Fibroblast of lung (primary cell): ENCODE measurements around the gene NKAIN1. TPM values are rescaled to one million over a fixed set of nuclear protein-coding genes. Genes with fewer than 3 reads are reported as not detected.
A peak's percentile ranks its signal among the peaks of the same experiment; 100 is the strongest.

Experiments used
- DNase-seq, 2 donors: peaks; one replicate each; pipeline versions ENCODE4 v3.0.0 to v3.0.0-alpha.2; 2010; ENCODE audit warnings: low read depth in 2 of 2
- H2AFZ ChIP-seq: 2 replicates; pipeline ENCODE4 v1.5.1; 2012; ENCODE audit warnings: low read length, control low read depth, inconsistent platforms
- H3K27ac ChIP-seq: 2 replicates; pipeline ENCODE4 v1.5.1; 2011; ENCODE audit warnings: low read length, control low read depth; ENCODE audit not compliant: insufficient read depth
- H3K27me3 ChIP-seq: 2 replicates; pipeline ENCODE4 v1.5.1; 2011; ENCODE audit warnings: mild to moderate bottlenecking, low read length; ENCODE audit not compliant: control insufficient read depth, insufficient read depth
- H3K36me3 ChIP-seq: 2 replicates; pipeline ENCODE4 v1.5.1; 2011; ENCODE audit warnings: low read length; ENCODE audit not compliant: control insufficient read depth, insufficient read depth
- H3K4me1 ChIP-seq: 2 replicates; pipeline ENCODE4 v1.5.1; 2011; ENCODE audit warnings: low read length; ENCODE audit not compliant: control insufficient read depth, insufficient read depth; ENCODE audit errors: extremely low read depth
- H3K4me2 ChIP-seq: 2 replicates; pipeline ENCODE4 v1.5.1; 2011; ENCODE audit warnings: low read length, control low read depth; ENCODE audit not compliant: insufficient read depth; ENCODE audit errors: extremely low read depth
- H3K4me3 ChIP-seq, 4 experiments: fragments of 200-600 bp in 1 of 4; sonication (generic) in 1 of 4; replicated peaks in 1 of 4; 2 replicates each; pipeline ENCODE4 v1.5.1; 2011 to 2016; ENCODE audit warnings: low read length in 4 of 4, low read depth in 3 of 4, mild to moderate bottlenecking in 3 of 4, control low read depth in 2 of 4, inconsistent platforms in 1 of 4, mixed read lengths in 1 of 4; ENCODE audit not compliant: insufficient read depth in 1 of 4; ENCODE audit errors: control extremely low read depth in 1 of 4
- H3K79me2 ChIP-seq: 2 replicates; pipeline ENCODE4 v1.5.1; 2012; ENCODE audit warnings: mild to moderate bottlenecking, low read length, inconsistent platforms; ENCODE audit not compliant: control insufficient read depth, insufficient read depth
- H3K9ac ChIP-seq: 2 replicates; pipeline ENCODE4 v1.5.1; 2011; ENCODE audit warnings: mild to moderate bottlenecking, low read length, control low read depth; ENCODE audit not compliant: insufficient read depth
- H3K9me3 ChIP-seq: 2 replicates; pipeline ENCODE4 v1.5.1; 2012; ENCODE audit warnings: low read depth, low read length; ENCODE audit not compliant: control insufficient read depth, insufficient read depth
- H4K20me1 ChIP-seq: 2 replicates; pipeline ENCODE4 v1.5.1; 2011; ENCODE audit warnings: low read length; ENCODE audit not compliant: control insufficient read depth, insufficient read depth; ENCODE audit errors: extremely low read depth
- CTCF ChIP-seq, 2 donors: IDR thresholded peaks in 1 of 2; conservative IDR thresholded peaks in 1 of 2; 1 replicate in 1 of 2; 2 replicates in 1 of 2; pipeline ENCODE4 v1.5.1; 2011 to 2012; ENCODE audit warnings: low read length in 2 of 2, control low read depth in 1 of 2, inconsistent platforms in 1 of 2, low read depth in 1 of 2, mild to moderate bottlenecking in 1 of 2
- EZH2 ChIP-seq: IDR thresholded peaks from 2 replicates; pipeline ENCODE4 v1.5.1; 2012; ENCODE audit warnings: low read length, control low read depth, mild to moderate bottlenecking; ENCODE audit errors: missing control alignments
- polyA plus RNA-seq, 2 donors: library from polyadenylated mRNA; depleted of rRNA in 1 of 2; stranded (reverse) in 1 of 2; unstranded in 1 of 2; fragments of >200 nt; gene quantifications; 2 replicates each; pipeline ENCODE4 v1.2.1, GENCODE V29; 2011 to 2012; ENCODE audit warnings: missing spikeins in 1 of 2
- total RNA-seq: library from RNA; depleted of rRNA; stranded (reverse); fragments of >200 nt; gene quantifications from 2 replicates; pipeline ENCODE4 v1.2.1, GENCODE V29; 2014

The NKAIN1 gene
- total and polyA plus RNA-seq, 2 donors (not counting 1 experiment from before 2014, with no cell fraction given), result 0.07 to 0.17 TPM

GRCh38 chr1:31154000-31154631 lies 85.6 kb downstream of the NKAIN1 start:
- H3K4me3 ChIP-seq, result peak overlapping the region in 2 of 4 experiments; percentile 53 to 54
- H3K9me3 ChIP-seq, result no peaks in the 10 kb centered on the region
- no peaks in the 10 kb centered on the region for H4K20me1 ChIP-seq
- H3K79me2 ChIP-seq, result no peaks in the 10 kb centered on the region
- H3K27ac ChIP-seq, result peak overlapping the region; percentile 57
- H2AFZ ChIP-seq, result no peak overlapping the region
- TF ChIP-seq CTCF (conservative IDR thresholded peaks at IDR 0.05 in 1 of 2, IDR thresholded peaks at IDR 0.05 in 1 of 2; ENCODE audit: low read depth in 1 of 2, low read length in 2 of 2), result no peak
- DNase-seq, result peak in 1 of 2 donors; percentile 50
- no peak overlapping the region for H3K9ac ChIP-seq
- peak overlapping the region; percentile 71 for H3K4me2 ChIP-seq
- peaks cover 3% of the 10 kb centered on the region for H3K4me1 ChIP-seq
- no peaks in the 10 kb centered on the region for H3K27me3 ChIP-seq
- H3K36me3 ChIP-seq, result no peaks in the 10 kb centered on the region

GRCh38 chr1:31153423-31153822 lies 86.3 kb downstream of the NKAIN1 start:
- TF ChIP-seq CTCF (conservative IDR thresholded peaks at IDR 0.05 in 1 of 2, IDR thresholded peaks at IDR 0.05 in 1 of 2; ENCODE audit: low read depth in 1 of 2, low read length in 2 of 2) (no peak), EZH2 (no peak)
- Histone ChIP-seq H3K4me1 (peaks cover 3% of the 10 kb centered on the region), H3K27ac (no peak overlapping the region), H3K4me2 (no peak overlapping the region), H4K20me1 (no peaks in the 10 kb centered on the region), H3K79me2 (no peaks in the 10 kb centered on the region), H3K9ac (no peak overlapping the region), H2AFZ (no peak overlapping the region), H3K9me3 (no peaks in the 10 kb centered on the region), H3K4me3 (no peak overlapping the region), H3K36me3 (no peaks in the 10 kb centered on the region), H3K27me3 (no peaks in the 10 kb centered on the region)
- no peak for DNase-seq

GRCh38 chr1:31152181-31152795 lies 87.4 kb downstream of the NKAIN1 start:
- no peak for TF ChIP-seq EZH2
- TF ChIP-seq CTCF (conservative IDR thresholded peaks at IDR 0.05 in 1 of 2, IDR thresholded peaks at IDR 0.05 in 1 of 2; ENCODE audit: low read depth in 1 of 2, low read length in 2 of 2), result no peak
- no peak overlapping the region for H3K4me2 ChIP-seq

More at GRCh38 chr1:31152181-31152795, 87.4 kb downstream of the NKAIN1 start:
- Histone ChIP-seq H4K20me1 (no peaks in the 10 kb centered on the region), H3K27ac (no peak overlapping the region), H3K4me3 (no peak overlapping the region), H3K9ac (no peak overlapping the region), H3K9me3 (no peaks in the 10 kb centered on the region), H3K27me3 (no peaks in the 10 kb centered on the region), H3K4me1 (peaks cover 3% of the 10 kb centered on the region), H3K36me3 (no peaks in the 10 kb centered on the region), H3K79me2 (no peaks in the 10 kb centered on the region), H2AFZ (peak overlapping the region; percentile 40)
- peak; percentile 61 to 97 for DNase-seq
